Liver (tissue), 9 donors: ENCODE data around the gene ACOT6. TPM values are rescaled to one million over a fixed set of nuclear protein-coding genes. Genes with fewer than 3 reads are reported as not detected.

Experiments
- DNase-seq: peaks from one replicate; pipeline ENCODE4 v3.0.0-alpha.2; 2017; ENCODE audit warnings: low spot score
- H3K27ac ChIP-seq, 2 donors: one replicate each; pipeline ENCODE4 v1.7.0; 2013; ENCODE audit warnings: inconsistent platforms in 2 of 2, low read length in 2 of 2, control low read depth in 1 of 2, low read depth in 1 of 2, mild to moderate bottlenecking in 1 of 2
- H3K27me3 ChIP-seq, 4 donors: one replicate each; pipeline versions ENCODE4 v1.6.1 to v1.7.0; 2013; ENCODE audit warnings: low read length in 3 of 4, inconsistent platforms in 1 of 4, mild to moderate bottlenecking in 1 of 4, moderate library complexity in 1 of 4; ENCODE audit not compliant: control insufficient read depth in 4 of 4, insufficient read depth in 4 of 4
- H3K36me3 ChIP-seq, 4 donors: one replicate each; pipeline versions ENCODE4 v1.6.1 to v1.7.0; 2013; ENCODE audit warnings: low read length in 3 of 4, mild to moderate bottlenecking in 3 of 4, low read depth in 1 of 4, moderate library complexity in 1 of 4; ENCODE audit not compliant: control insufficient read depth in 4 of 4, insufficient read depth in 3 of 4
- H3K4me1 ChIP-seq, 4 donors: one replicate each; pipeline versions ENCODE4 v1.6.1 to v1.7.0; 2013; ENCODE audit warnings: low read length in 3 of 4, mild to moderate bottlenecking in 3 of 4, moderate library complexity in 1 of 4; ENCODE audit not compliant: control insufficient read depth in 4 of 4, insufficient read depth in 4 of 4
- H3K4me3 ChIP-seq, 3 donors: one replicate each; pipeline versions ENCODE4 v1.6.1 to v1.7.0; 2013; ENCODE audit warnings: low read length in 3 of 3, control low read depth in 1 of 3, low read depth in 1 of 3, mild to moderate bottlenecking in 1 of 3
- H3K9ac ChIP-seq, 2 donors: one replicate each; pipeline ENCODE4 v1.7.0; 2013; ENCODE audit warnings: low read length in 2 of 2, mild to moderate bottlenecking in 2 of 2, moderate library complexity in 2 of 2, control low read depth in 1 of 2, low read depth in 1 of 2
- H3K9me3 ChIP-seq, 4 donors: one replicate each; pipeline versions ENCODE4 v1.6.1 to v1.7.0; 2013; ENCODE audit warnings: low read length in 3 of 4; ENCODE audit not compliant: control insufficient read depth in 4 of 4
- ATF3 ChIP-seq: IDR thresholded peaks from 2 replicates; pipeline ENCODE4 v1.6.1; 2016; ENCODE audit warnings: antibody characterized with exemption
- CTCF ChIP-seq: fragments of 150-350 bp; IDR thresholded peaks from 2 replicates; pipeline ENCODE4 v1.5.1; 2017; ENCODE audit warnings: improper control_type of control experiment, low read depth, low read length; ENCODE audit not compliant: missing input control
- EGR1 ChIP-seq, 2 donors: IDR thresholded peaks; 2 replicates each; pipeline ENCODE4 v1.6.1; 2016 to 2018; ENCODE audit warnings: antibody characterized with exemption in 2 of 2, low read depth in 2 of 2
- FOXA1 ChIP-seq: IDR thresholded peaks from 2 replicates; pipeline ENCODE4 v1.6.1; 2016; ENCODE audit warnings: antibody characterized with exemption
- FOXA2 ChIP-seq: IDR thresholded peaks from 2 replicates; pipeline ENCODE4 v1.6.1; 2016; ENCODE audit warnings: antibody characterized with exemption
- GABPA ChIP-seq, 2 donors: IDR thresholded peaks in 1 of 2; conservative IDR thresholded peaks in 1 of 2; 2 replicates each; pipeline ENCODE4 v1.6.1; 2016; ENCODE audit warnings: antibody characterized with exemption in 2 of 2, mild to moderate bottlenecking in 1 of 2, moderate library complexity in 1 of 2
- HNF4A ChIP-seq, 2 donors: conservative IDR thresholded peaks; 2 replicates each; pipeline ENCODE4 v1.6.1; 2016; ENCODE audit warnings: antibody characterized with exemption in 2 of 2, mild to moderate bottlenecking in 2 of 2
- HNF4G ChIP-seq: IDR thresholded peaks from 2 replicates; pipeline ENCODE4 v1.6.1; 2016; ENCODE audit warnings: antibody characterized with exemption
- JUND ChIP-seq, 2 donors: IDR thresholded peaks; 2 replicates each; pipeline ENCODE4 v1.6.1; 2016; ENCODE audit warnings: antibody characterized with exemption in 2 of 2
- MAX ChIP-seq: IDR thresholded peaks from 2 replicates; pipeline ENCODE4 v1.6.1; 2016; ENCODE audit warnings: antibody characterized with exemption
- NR2F2 ChIP-seq: IDR thresholded peaks from 2 replicates; pipeline ENCODE4 v1.6.1; 2016; ENCODE audit warnings: antibody characterized with exemption
- RAD21 ChIP-seq, 2 donors: IDR thresholded peaks; 2 replicates each; pipeline ENCODE4 v1.6.1; 2016; ENCODE audit warnings: antibody characterized with exemption in 2 of 2, mild to moderate bottlenecking in 2 of 2
- REST ChIP-seq: IDR thresholded peaks from 2 replicates; pipeline ENCODE4 v1.6.1; 2016; ENCODE audit warnings: antibody characterized with exemption, mild to moderate bottlenecking
- RXRA ChIP-seq, 2 donors: IDR thresholded peaks; 2 replicates each; pipeline ENCODE4 v1.6.1; 2017 to 2018; ENCODE audit warnings: antibody characterized with exemption in 2 of 2, mild to moderate bottlenecking in 1 of 2
- TAF1 ChIP-seq: conservative IDR thresholded peaks from 2 replicates; pipeline ENCODE4 v1.6.1; 2016; ENCODE audit warnings: antibody characterized with exemption, mild to moderate bottlenecking
- ZBTB33 ChIP-seq: IDR thresholded peaks from 2 replicates; pipeline ENCODE4 v1.6.1; 2016; ENCODE audit warnings: antibody characterized with exemption
- WGBS: extraction: QIAGEN DNeasy Blood & Tissue Kit; methylation state at CpG from one replicate; pipeline ENCODE4 v1.1.7; 2013; 5-methylcytosine and 5-hydroxymethylcytosine counted together
- polyA plus RNA-seq, 2 donors: library from polyadenylated mRNA; stranded (reverse) in 1 of 2; unstranded in 1 of 2; fragments of 200-250 nt in 1 of 2; fragments of >200 nt in 1 of 2; fragmentation: Nextera tagmentation in 1 of 2; extraction: Ambion mirVana in 1 of 2; gene quantifications; one replicate each; pipeline versions ENCODE4 v1.2.1 to v1.2.3, GENCODE V29; 2013 to 2015
- total RNA-seq, 2 donors: library from RNA; depleted of rRNA; stranded (reverse); fragments of >200 nt; gene quantifications; one replicate each; pipeline ENCODE4 v1.2.3, GENCODE V29; 2014
- donor health status: healthy.
- donor health status: healthy.
- donor health status: healthy.
- donor health status: healthy.
- donor health status: healthy.

The ACOT6 gene
- total and polyA plus RNA-seq, 4 donors = 0.65 to 1.1 (median 1.1) TPM; not detected in 1

GRCh38 chr14:73627151-73627558, 14.8 kb downstream of the ACOT6 start:
- no peaks in the 10 kb centered on the region for H3K36me3 ChIP-seq
- TF ChIP-seq REST = no peak
- no peak for TF ChIP-seq HNF4A (conservative IDR thresholded peaks at IDR 0.05)
- 87% methylated on average over 2 of the region's 2 CpGs for WGBS
- H3K9ac ChIP-seq = no peak overlapping the region
- no peak overlapping the region for H3K4me3 ChIP-seq
- no peaks in the 10 kb centered on the region for H3K9me3 ChIP-seq
- no peak overlapping the region for H3K27ac ChIP-seq
- no peak for DNase-seq
- H3K4me1 ChIP-seq = no peaks in the 10 kb centered on the region
- H3K27me3 ChIP-seq = no peaks in the 10 kb centered on the region

GRCh38 chr14:73630009-73630780, 17.9 kb downstream of the ACOT6 start:
- Histone ChIP-seq H3K4me1 (peaks cover 0 to 13% (median 9%) of the 10 kb centered on the region in 4 donors), H3K9me3 (no peaks in the 10 kb centered on the region), H3K27ac (no peak overlapping the region), H3K27me3 (no peaks in the 10 kb centered on the region), H3K9ac (no peak overlapping the region), H3K36me3 (no peaks in the 10 kb centered on the region), H3K4me3 (no peak overlapping the region)
- DNase-seq = no peak
- TF ChIP-seq ATF3 (no peak), MAX (no peak), CTCF (no peak), RAD21 (IDR thresholded peaks at IDR 0.05) (no peak), JUND (IDR thresholded peaks at IDR 0.05) (no peak), HNF4G (no peak), TAF1 (no peak), FOXA2 (no peak), ZBTB33 (no peak), FOXA1 (no peak), RXRA (IDR thresholded peaks at IDR 0.05) (no peak), EGR1 (IDR thresholded peaks at IDR 0.05; ENCODE audit: low read depth in 2 of 2) (no peak), NR2F2 (no peak), REST (no peak), GABPA (IDR thresholded peaks at IDR 0.05 in 1 of 2, conservative IDR thresholded peaks at IDR 0.05 in 1 of 2) (no peak), HNF4A (conservative IDR thresholded peaks at IDR 0.05) (no peak)
- 94% methylated on average over 10 of the region's 10 CpGs for WGBS
